CD4-positive, alpha-beta memory T cell (primary cell): Measurements from ENCODE around the gene FCGR1A. TPM values are rescaled to one million over a fixed set of nuclear protein-coding genes. Genes with fewer than 3 reads are reported as not detected.

Source experiments
- polyA plus RNA-seq, 2 donors: library from polyadenylated mRNA; unstranded; fragments of 300-500 nt; fragmentation: Illumina TruSeq; gene quantifications; one replicate each; pipeline ENCODE4 v1.2.3, GENCODE V29; 2021
- total RNA-seq, 2 experiments: library from RNA; stranded (reverse); gene quantifications; one replicate each; pipeline ENCODE4 v1.2.3, GENCODE V29; 2021

Gene FCGR1A
- total and polyA plus RNA-seq, 4 experiments from 2014 or later = 0.53 TPM; not detected in 3

Other genes starting within 250 kb of the FCGR1A start
- 1 to 10 TPM in 1 of 2 experiments, not detected in 1; 3.4 TPM for gene PPIAL4C, start 198.8 kb upstream of the FCGR1A start, total RNA-seq
- under 1 TPM in 1 of 2 donors, not detected in 1; 0.68 TPM for gene PPIAL4C, start 198.8 kb upstream of the FCGR1A start, polyA plus RNA-seq
- gene BOLA1, start 116.9 kb downstream of the FCGR1A start, total RNA-seq = 10 to 100 TPM; 25.2 TPM
- 10 to 100 TPM; 25.2 to 31.4 TPM for gene BOLA1, start 116.9 kb downstream of the FCGR1A start, polyA plus RNA-seq
- 1 to 10 TPM; 4.3 to 5.0 TPM for gene SV2A, start 135.2 kb downstream of the FCGR1A start, total RNA-seq
- gene SV2A, start 135.2 kb downstream of the FCGR1A start, polyA plus RNA-seq = 1 to 10 TPM; 2.8 to 2.9 TPM
- gene SF3B4, start 145.1 kb downstream of the FCGR1A start, total RNA-seq = 10 to 100 TPM; 47.7 to 48.8 TPM
- 100 to 1,000 TPM in 1 of 2 donors, 10 to 100 TPM in 1; 82.2 to 112 TPM for gene SF3B4, start 145.1 kb downstream of the FCGR1A start, polyA plus RNA-seq
- gene MTMR11, start 154.2 kb downstream of the FCGR1A start, total RNA-seq = 1 to 10 TPM; 1.3 to 2.1 TPM
- gene MTMR11, start 154.2 kb downstream of the FCGR1A start, polyA plus RNA-seq = under 1 TPM in 1 of 2 donors, not detected in 1; 0.28 TPM
- 10 to 100 TPM; 15.3 to 17.6 TPM for gene OTUD7B, start 228.0 kb downstream of the FCGR1A start, total RNA-seq
- 1 to 10 TPM in 1 of 2 donors, under 1 TPM in 1; 0.27 to 2.8 TPM for gene OTUD7B, start 228.0 kb downstream of the FCGR1A start, polyA plus RNA-seq